GM12865 (cell line): ENCODE data around the gene CFAP70.

Source experiments
- DNase-seq: peaks from one replicate; pipeline ENCODE4 v3.0.0; 2010; ENCODE audit warnings: low read depth
- H3K4me3 ChIP-seq: 2 replicates; pipeline ENCODE4 v1.5.1; 2011; ENCODE audit warnings: mild to moderate bottlenecking, low read depth, low read length, control low read depth
- TF ChIP-seq, protein P1 (sequence below): IDR thresholded peaks from 2 replicates; pipeline ENCODE4 v1.5.1; 2011; ENCODE audit warnings: low read length, control low read depth, low read depth, inconsistent platforms; ENCODE audit not compliant: insufficient read depth; ENCODE audit errors: missing control alignments

CFAP70 gene

GRCh38 chr10:73217628-73218027 is 141.0 kb downstream of the CFAP70 start:
- H3K4me3 ChIP-seq, result no peak overlapping the region
- TF ChIP-seq, protein P1, sequence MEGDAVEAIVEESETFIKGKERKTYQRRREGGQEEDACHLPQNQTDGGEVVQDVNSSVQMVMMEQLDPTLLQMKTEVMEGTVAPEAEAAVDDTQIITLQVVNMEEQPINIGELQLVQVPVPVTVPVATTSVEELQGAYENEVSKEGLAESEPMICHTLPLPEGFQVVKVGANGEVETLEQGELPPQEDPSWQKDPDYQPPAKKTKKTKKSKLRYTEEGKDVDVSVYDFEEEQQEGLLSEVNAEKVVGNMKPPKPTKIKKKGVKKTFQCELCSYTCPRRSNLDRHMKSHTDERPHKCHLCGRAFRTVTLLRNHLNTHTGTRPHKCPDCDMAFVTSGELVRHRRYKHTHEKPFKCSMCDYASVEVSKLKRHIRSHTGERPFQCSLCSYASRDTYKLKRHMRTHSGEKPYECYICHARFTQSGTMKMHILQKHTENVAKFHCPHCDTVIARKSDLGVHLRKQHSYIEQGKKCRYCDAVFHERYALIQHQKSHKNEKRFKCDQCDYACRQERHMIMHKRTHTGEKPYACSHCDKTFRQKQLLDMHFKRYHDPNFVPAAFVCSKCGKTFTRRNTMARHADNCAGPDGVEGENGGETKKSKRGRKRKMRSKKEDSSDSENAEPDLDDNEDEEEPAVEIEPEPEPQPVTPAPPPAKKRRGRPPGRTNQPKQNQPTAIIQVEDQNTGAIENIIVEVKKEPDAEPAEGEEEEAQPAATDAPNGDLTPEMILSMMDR, result no peak
- DNase-seq, result no peak

DNA sequence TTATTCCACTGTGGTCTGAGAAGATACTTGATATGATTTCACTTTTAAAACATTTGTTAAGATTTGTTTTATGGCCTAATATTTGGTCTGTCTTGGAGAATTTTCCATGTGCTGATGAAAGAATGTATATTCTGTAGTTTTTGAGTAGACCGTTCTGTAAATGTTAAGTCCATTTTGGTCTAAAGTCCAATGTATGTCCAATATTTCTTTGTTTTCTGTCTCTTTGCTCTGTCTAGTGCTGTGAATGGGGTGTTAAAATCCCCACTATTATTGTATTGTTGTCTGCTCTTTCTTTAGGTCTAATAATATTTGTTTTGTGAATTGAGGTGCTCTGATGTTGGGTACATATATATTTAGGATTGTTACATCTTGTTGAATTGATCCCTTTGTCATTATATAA is 142.9 kb downstream of the CFAP70 start:
- TF ChIP-seq, protein P1, result no peak
- H3K4me3 ChIP-seq, result no peak overlapping the region
- DNase-seq, result no peak

GRCh38 chr10:73211106-73211811 is 147.4 kb downstream of the CFAP70 start:
- H3K4me3 ChIP-seq, result no peak overlapping the region
- DNase-seq, result no peak
- TF ChIP-seq, protein P1, result no peak

DNA sequence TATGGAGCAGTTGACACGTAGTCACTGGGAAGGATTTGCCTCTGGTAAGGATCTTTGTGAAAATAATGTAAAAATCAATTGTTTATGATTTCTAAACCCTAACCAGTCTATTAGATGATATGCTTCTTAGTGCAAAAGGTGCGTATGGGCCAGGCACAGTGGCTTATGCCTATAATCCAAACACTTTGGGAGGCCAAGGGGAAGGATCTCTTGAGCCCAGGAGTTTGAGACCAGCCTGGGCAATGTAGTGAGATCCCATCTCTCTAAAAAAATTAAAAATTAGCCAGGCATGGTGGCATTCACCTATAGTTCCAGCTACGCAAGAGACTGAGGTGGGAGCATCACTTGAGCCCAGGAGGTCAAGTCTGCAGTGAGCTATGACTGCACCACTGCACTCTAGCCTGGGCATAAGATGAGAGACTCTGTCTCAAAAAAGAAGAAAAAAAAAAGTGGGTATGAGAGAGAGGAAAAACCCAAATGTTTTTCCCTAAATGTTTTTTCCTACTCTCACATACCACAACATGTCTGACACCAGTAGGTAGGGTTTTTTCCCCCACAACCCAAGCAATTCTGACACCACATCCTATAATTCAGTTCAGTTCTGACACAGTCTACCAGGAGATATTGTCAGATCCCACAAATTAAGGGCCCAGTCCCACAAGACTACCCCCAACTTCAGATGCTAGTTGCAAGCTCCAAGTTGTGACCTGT is 148.1 kb downstream of the CFAP70 start:
- TF ChIP-seq, protein P1, result no peak
- no peak overlapping the region for H3K4me3 ChIP-seq
- no peak for DNase-seq

GRCh38 chr10:73209705-73210104 is 149.0 kb downstream of the CFAP70 start:
- DNase-seq, result no peak
- TF ChIP-seq, protein P1, result no peak
- H3K4me3 ChIP-seq, result no peak overlapping the region

GRCh38 chr10:73207883-73208282 is 150.8 kb downstream of the CFAP70 start:
- TF ChIP-seq, protein P1, result no peak
- no peak overlapping the region for H3K4me3 ChIP-seq
- no peak for DNase-seq
